ENCODE measurements around the gene PSAPL1.

- TF ChIP-seq POLR2A (IDR thresholded peaks at IDR 0.05) (no peak), POLR2AphosphoS5 (IDR thresholded peaks at IDR 0.05) (no peak)
Observed at GRCh38 chr4:7382634-7383014, 52.1 kb downstream of the PSAPL1 start.
